Measurements from ENCODE around the gene MAMDC2. TPM values are rescaled to one million over a fixed set of nuclear protein-coding genes. Genes with fewer than 3 reads are reported as not detected.

MAMDC2 gene
- total RNA-seq, 1 experiment from 2014 or later, result 4.6 TPM

- DNase-seq, result no peak
- H3K27ac Mint-ChIP-seq, result no peak overlapping the region
- Histone ChIP-seq H3K79me1 (ENCODE audit: insufficient read depth, low read depth, low read length, poor library complexity, severe bottlenecking) (no peaks in the 10 kb centered on the region), H2AK5ac (ENCODE audit: insufficient read length, low read length) (no peak overlapping the region), H3K14ac (ENCODE audit: insufficient read depth, low read length) (no peak overlapping the region), H4K91ac (ENCODE audit: insufficient read length, low read depth, low read length) (no peak overlapping the region), H2BK5ac (ENCODE audit: insufficient read length, low read length) (no peak overlapping the region), H3K4me2 (ENCODE audit: insufficient read depth, insufficient read length, low read length) (no peak overlapping the region), H2BK12ac (ENCODE audit: insufficient read length, low read depth, low read length) (no peak overlapping the region), H3K4me1 (ENCODE audit: insufficient read depth, low read length) (no peaks in the 10 kb centered on the region), H4K8ac (replicated peaks; ENCODE audit: insufficient read length, low read depth, low read length) (no peak overlapping the region), H3T11ph (ENCODE audit: low read length) (no peak overlapping the region), H3K9ac (ENCODE audit: extremely low read depth, insufficient read length, low read length) (no peak overlapping the region), H3K56ac (ENCODE audit: insufficient read length, low read depth, low read length) (no peak overlapping the region), H3K27me3 (ENCODE audit: insufficient read depth, low read length) (no peaks in the 10 kb centered on the region), H2BK15ac (ENCODE audit: low read depth, low read length) (no peak overlapping the region), H4K20me1 (ENCODE audit: control insufficient read depth, insufficient read depth, insufficient read length) (no peaks in the 10 kb centered on the region), H2BK120ac (ENCODE audit: low read depth, low read length, poor library complexity, severe bottlenecking) (no peak overlapping the region), H3K27ac (ENCODE audit: insufficient read length, low read depth, low read length) (no peak overlapping the region), H2AFZ (ENCODE audit: low read length) (no peak overlapping the region), H3K4ac (ENCODE audit: low read depth, low read length) (no peak overlapping the region), H3K79me2 (ENCODE audit: insufficient read depth, low read length) (no peaks in the 10 kb centered on the region), H4K5ac (ENCODE audit: insufficient read length, low read depth, low read length) (no peak overlapping the region), H3K23ac (ENCODE audit: insufficient read length, low read depth, low read length) (no peak overlapping the region), H3K18ac (ENCODE audit: insufficient read length, low read depth, low read length) (no peak overlapping the region), H2BK20ac (ENCODE audit: low read depth, low read length, poor library complexity, severe bottlenecking) (no peak overlapping the region), H3K23me2 (ENCODE audit: insufficient read length, low read depth, low read length, poor library complexity, severe bottlenecking) (no peaks in the 10 kb centered on the region), H3K9me3 (ENCODE audit: control insufficient read depth, low read depth, low read length) (no peaks in the 10 kb centered on the region)
- H3K9me3 Mint-ChIP-seq, result no peaks in the 10 kb centered on the region
- 0 out of 7 replicates have a peak, but pooled peaks cover 0 to 2% (median 0%) of the 10 kb centered on the region in 3 experiments for H3K36me3 Mint-ChIP-seq (ENCODE audit: insufficient read depth in 1 of 3, low read depth in 3 of 3)
- TF ChIP-seq, protein P1, sequence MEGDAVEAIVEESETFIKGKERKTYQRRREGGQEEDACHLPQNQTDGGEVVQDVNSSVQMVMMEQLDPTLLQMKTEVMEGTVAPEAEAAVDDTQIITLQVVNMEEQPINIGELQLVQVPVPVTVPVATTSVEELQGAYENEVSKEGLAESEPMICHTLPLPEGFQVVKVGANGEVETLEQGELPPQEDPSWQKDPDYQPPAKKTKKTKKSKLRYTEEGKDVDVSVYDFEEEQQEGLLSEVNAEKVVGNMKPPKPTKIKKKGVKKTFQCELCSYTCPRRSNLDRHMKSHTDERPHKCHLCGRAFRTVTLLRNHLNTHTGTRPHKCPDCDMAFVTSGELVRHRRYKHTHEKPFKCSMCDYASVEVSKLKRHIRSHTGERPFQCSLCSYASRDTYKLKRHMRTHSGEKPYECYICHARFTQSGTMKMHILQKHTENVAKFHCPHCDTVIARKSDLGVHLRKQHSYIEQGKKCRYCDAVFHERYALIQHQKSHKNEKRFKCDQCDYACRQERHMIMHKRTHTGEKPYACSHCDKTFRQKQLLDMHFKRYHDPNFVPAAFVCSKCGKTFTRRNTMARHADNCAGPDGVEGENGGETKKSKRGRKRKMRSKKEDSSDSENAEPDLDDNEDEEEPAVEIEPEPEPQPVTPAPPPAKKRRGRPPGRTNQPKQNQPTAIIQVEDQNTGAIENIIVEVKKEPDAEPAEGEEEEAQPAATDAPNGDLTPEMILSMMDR (conservative IDR thresholded peaks at IDR 0.05), result no peak
- no peak overlapping the region for H3K4me3 Mint-ChIP-seq
- no peaks in the 10 kb centered on the region; the same call in 1 of the 2 replicates for H3K27me3 Mint-ChIP-seq (ENCODE audit: low read depth)
- peaks cover 11 to 12% of the 10 kb centered on the region in 2 experiments for H3K4me1 Mint-ChIP-seq
- no CpG with 5 or more reads among the region's 10 CpGs for WGBS (ENCODE audit: extremely low coverage, insufficient read length, low lambda C conversion rate)
Measured at GRCh38 chr9:70106571-70106970, 62.9 kb downstream of the MAMDC2 start.
